Right renal pelvis (tissue), 4 donors: ENCODE measurements around the gene CAVIN1. TPM values are rescaled to one million over a fixed set of nuclear protein-coding genes. Genes with fewer than 3 reads are reported as not detected.
A peak's percentile ranks its signal among the peaks of the same experiment; 100 is the strongest.
"Not testable (repeated sequence)": the region's sequence is repeated elsewhere in the genome, so short reads cannot be mapped to it uniquely, and the experiment has no call there.

Experiments
- DNase-seq, 4 donors: peaks; one replicate each; pipeline ENCODE4 v3.0.0-alpha.2; 2013; ENCODE audit warnings: low read depth in 4 of 4, low spot score in 3 of 4, missing footprints in 1 of 4
- polyA plus RNA-seq, 4 donors: library from polyadenylated mRNA; unstranded; fragments of 120-200 nt; gene quantifications; one replicate each; pipeline ENCODE4 v1.2.1, GENCODE V29; 2013; ENCODE audit not compliant: insufficient read length in 4 of 4

The CAVIN1 gene
- polyA plus RNA-seq, 4 donors, result 64.8 to 82.0 (median 68.3) TPM

- no peak for DNase-seq
These were observed 16.3 kb downstream of the CAVIN1 start for GRCh38 chr17:42406615-42407288.

DNA sequence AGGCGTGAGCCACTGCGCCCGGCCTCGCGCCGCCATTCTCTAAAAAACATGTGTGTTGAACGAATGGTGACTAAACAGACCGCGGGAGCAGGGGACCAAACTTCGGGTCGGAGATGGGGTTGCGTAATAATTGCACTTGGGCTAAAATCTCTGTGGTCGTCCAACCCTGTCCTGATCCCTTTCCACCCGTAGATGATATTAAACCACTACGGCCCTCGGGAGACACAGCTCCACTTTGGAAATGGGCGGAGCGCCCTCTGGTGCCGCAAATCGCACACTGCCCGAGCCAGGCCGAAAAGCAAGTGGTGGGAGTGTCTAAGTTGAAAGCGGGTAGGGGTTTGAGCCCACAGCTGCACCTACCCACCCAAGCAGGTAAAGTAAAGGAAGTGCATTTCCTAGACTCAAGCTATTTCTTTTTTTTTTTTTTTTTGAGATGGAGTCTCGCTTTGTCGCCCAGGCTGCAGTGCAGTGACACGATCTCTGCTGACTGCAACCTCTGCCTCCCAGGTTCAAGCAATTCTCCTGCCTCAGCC lies 17.0 kb downstream of the CAVIN1 start:
- DNase-seq, result no peak

- no peak for DNase-seq
These were observed 18.0 kb downstream of the CAVIN1 start for GRCh38 chr17:42405076-42405475.

DNA sequence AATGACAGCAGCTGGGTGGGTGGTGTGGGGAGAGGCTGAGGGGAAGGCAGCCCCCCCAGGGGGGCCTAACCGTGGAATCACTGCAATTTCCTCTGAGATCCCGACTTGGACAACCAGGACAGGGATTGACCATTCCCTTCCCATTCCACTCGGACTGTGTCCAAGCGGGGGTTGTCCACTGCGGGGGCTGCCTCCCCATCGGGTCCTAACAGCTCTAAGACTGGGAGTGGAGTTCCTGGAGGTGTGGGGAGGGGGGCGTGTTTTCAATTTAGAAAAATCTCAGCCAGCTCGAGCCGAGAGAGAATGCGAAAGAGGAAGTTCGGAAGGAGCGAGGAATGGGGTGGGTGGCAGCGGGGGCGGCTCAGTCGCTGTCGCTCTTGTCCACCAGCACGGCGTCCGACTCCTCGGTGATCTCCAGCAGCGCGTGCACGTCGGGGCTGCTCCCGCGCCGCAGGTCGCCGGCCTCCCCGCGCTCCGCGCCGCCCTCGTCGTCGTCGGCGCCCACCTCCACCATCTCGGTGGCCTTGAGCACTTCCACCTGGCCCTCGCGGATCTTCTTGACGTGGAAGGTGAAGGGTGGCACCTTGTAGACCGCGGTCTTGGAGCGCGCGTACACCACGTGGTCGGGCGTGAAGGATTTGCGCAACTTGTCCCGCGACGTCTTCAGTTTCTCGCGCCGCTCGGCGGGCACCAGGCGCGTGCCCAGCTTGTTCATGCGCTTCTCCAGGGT lies 18.6 kb downstream of the CAVIN1 start:
- no peak for DNase-seq

DNA sequence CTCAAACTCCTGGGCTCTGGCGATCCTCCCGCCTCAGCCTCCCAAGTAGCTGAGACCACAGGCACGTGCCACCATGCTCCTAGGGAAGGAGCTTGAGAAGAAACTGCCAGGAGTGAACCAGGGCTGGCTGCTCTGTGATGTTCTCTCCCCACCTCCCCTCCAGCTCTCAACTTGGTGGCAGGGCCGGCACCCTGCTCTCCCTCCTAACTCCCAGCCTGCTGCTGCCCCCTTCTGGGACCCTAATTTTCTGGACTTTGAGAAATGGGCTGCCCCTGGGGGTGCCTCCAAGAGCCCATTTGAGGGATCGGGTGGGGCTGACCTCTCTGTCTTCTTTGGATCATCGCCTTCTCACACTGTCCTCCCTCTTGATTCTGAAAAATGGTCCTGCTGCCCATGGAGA lies 19.9 kb downstream of the CAVIN1 start:
- no peak for DNase-seq

- no peak for DNase-seq
These were observed 20.9 kb downstream of the CAVIN1 start for GRCh38 chr17:42402117-42402516.

GRCh38 chr17:42400844-42401375 lies 22.1 kb downstream of the CAVIN1 start:
- DNase-seq, result not testable (repeated sequence)

DNA sequence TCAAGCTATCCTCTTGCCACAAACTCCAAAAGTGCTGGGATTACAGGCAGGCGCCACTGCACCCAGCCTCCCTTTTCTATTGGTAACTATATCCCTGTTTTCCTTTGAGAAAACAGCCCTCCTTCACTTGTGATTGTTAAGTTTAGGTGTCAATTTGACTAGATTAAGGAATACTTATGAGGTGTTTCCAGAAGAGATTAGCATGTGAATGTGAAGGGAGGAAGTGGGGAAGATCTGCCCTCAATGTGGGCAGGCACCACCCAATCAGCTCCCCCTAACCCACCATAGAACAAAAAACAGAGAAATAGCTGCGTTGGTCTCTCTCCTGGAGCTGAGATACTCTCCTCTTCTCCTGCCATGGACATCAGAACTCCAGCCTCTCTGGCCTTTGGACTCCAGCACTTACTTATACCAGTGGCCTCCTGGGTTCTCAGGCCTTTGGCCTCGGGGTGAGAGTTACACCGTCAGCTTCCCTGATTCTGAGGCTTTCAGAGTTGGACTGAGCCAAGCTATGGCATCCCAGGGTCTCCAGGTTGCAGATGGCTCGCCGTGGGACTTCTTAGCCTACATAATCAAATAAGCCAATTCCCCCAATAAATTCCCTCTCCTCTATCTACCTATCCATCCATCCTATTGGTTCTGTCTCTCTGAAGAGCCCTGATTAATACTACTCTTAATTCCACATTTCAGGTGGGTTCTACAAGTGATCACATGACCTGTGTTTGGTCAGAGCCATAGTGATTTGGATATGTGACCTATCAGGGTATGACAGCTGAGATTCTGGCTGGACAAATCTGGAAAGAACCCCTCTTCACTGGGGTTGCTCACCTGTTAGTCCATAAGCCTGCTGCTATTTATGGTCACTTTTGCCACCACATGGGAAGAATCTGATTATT lies 22.9 kb downstream of the CAVIN1 start:
- DNase-seq, result no peak

- no peak for DNase-seq
These were observed 23.9 kb downstream of the CAVIN1 start for GRCh38 chr17:42399121-42399520.

DNA sequence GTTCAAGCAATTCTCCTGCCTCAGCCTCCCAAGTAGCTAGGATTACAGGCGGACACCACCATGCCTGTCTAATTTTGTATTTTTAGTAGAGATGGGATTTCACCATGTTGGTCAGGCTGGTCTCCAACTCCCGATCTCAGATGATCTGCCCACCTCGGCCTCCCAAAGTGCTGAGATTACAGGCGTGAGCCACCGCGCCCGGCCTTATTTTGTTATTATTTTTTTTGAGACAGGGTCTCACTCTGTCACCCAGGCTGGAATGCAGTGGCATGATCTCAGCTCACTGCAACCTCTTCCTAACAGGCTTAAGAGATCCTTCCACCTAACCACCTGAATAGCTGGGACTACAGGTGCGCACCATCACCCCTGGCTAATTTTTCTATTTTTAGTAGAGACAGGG lies 27.5 kb downstream of the CAVIN1 start:
- not testable (repeated sequence) for DNase-seq

DNA sequence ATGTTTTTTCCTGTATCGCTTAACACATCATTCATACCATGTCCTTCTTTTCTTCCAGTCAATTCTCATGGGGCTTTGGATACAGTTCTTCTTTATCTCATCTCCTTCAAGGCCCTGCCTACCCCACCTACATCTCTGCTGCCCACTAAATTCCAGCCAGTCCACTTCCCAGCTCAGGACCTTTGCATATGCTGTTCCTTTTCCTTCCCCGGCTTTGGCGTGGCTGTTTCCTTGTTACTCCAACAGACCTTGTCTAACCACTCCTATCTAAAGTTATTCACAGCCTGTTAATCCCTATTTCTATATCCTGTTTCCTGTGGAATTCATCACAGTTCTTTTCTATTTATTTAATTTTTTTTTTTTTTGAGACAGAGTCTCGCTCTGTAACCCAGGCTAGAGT lies 28.2 kb downstream of the CAVIN1 start:
- no peak for DNase-seq

GRCh38 chr17:42392692-42393415 lies 30.2 kb downstream of the CAVIN1 start:
- DNase-seq, result no peak

DNA sequence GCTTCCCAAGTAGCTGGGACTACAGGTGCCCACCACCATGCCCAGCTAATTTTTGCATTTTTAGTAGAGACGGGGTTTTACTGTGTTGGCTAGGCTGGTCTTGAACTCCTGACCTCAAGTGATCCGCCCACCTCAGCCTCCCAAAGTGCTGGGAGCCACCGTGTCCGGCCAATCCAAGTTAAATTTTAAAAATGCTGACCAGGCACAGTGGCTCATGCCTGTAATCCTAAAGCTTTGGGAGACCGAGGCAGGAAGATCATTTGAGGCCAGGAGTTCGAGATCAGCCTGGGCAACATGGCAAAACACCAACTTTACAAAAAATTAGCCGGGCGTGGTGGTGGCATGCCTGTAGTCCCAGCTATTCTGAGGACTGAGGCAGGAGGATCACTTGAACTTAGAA lies 31.6 kb downstream of the CAVIN1 start:
- not testable (repeated sequence) for DNase-seq

GRCh38 chr17:42389899-42390298 lies 33.2 kb downstream of the CAVIN1 start:
- no peak for DNase-seq

DNA sequence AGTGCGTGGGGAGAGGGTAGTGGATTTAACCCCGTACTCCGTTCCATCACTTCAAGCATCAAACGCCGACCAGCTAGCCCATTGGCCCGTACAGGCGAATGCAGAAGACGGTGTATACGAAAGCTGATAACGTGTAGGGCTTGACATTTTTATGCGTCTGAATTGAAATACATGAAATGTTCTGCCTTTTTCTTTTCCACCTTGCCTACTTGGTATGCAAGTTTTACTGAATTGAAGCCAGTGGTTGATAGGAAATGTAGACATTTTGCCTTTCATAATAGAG lies 34.0 kb downstream of the CAVIN1 start:
- DNase-seq, result no peak

- peak; percentile 100 for DNase-seq
These were observed 34.5 kb downstream of the CAVIN1 start, which contains the start of gene STAT3 for GRCh38 chr17:42388381-42389134. Gene STAT3, minus strand, starts transcription at chr17:42388442. Its CDS starts 39,926 bp downstream, at chr17:42348516.

DNA sequence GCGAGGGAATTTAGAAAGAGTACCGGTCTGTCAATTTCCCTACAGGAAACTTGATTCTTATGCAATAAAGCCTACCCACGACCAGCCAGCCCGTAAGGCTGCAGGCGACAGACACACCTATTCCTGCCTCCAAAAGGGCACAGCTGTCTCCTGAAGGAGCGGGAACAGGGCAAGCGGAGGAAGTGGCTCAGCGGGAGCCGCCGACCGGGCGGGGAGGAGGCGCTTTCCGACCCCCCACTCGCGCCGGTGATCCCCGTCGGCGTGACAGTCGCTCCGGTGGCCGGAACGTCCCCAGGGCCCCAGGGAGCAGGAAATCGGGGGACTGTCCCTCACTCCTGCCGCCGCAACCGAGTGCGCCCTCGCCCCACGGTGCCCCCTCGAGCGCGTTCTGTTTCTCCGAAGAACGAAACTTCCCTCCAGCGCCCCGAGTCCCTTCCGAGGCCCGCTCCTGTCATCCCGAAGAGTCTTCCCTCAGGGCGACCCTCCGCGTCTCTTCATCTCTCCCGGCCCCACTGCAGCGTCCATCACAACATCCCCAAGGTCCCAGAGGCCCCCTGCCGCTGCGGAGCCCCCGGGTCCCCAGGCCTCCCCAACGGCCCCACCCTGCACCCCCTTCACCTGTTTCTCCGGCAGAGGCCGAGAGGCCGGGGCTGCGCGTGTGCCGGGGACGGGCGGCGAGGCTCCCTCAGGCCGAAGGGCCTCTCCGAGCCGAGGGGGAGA lies 35.2 kb downstream of the CAVIN1 start:
- no peak for DNase-seq

DNA sequence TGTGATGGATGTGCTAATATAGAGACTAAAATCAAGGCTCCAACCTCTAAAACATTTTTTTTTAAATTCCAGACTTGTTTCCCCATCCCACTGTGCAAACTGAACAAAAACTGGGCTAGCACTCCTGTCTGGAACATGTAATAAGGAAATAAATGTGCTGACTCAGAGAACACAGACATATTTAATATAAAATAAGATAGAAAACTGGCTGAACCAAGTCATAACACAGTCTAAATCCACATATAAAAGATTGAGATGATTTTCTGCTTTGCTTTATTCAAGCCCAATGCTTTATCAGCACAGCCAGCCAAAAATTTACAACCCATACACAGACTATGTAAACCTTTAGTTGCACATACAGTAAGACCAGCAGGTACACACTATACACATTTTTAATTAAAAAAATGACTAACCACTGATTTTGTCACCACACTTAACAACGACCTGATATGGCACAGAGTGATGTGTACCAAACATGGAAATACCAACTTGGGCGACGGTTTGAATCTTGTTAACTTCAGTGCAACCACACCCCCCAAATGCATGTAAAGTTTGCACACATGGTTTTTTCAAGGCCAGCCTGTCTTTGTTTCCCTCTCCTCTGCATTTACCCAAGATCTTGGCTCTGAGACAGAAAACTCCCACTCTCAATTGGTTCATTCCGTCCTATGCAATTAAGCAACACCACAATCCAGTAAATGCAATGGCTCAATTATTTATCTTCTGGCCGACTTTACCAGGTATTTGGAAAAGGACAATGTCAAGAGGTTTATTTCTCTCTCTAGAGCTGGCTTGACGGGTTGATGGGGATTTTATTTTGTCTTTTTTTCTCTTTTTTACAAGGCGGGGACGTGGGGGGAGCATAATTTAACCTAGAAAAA lies 36.0 kb downstream of the CAVIN1 start:
- no peak for DNase-seq
